Stimulated activated CD4-positive, alpha-beta T cell treated with anti-CD3 and anti-CD28 coated beads, Interleukin-1b, Interleukin-23, amount 100 ng/mL, for 48 hours (primary cell): ENCODE data around the gene NUP93.
A peak's percentile ranks its signal among the peaks of the same experiment; 100 is the strongest.
"Not testable (repeated sequence)": the region's sequence is repeated elsewhere in the genome, so short reads cannot be mapped to it uniquely, and the experiment has no call there.

Source experiments
- DNase-seq: peaks from one replicate; pipeline ENCODE4 v3.0.0-alpha.2; 2020

Gene NUP93

GRCh38 chr16:56710181-56710737 is 19.7 kb upstream of the NUP93 start:
- DNase-seq = no peak

- no peak for DNase-seq
These were observed 18.1 kb upstream of the NUP93 start for GRCh38 chr16:56711862-56712261.

- no peak for DNase-seq
These were observed 16.1 kb upstream of the NUP93 start for GRCh38 chr16:56713794-56714193.

- DNase-seq = no peak
These were observed 14.8 kb upstream of the NUP93 start for GRCh38 chr16:56715126-56715525.

- DNase-seq = no peak
These were observed 13.2 kb upstream of the NUP93 start for GRCh38 chr16:56716761-56717160.

- DNase-seq = not testable (repeated sequence)
These were observed 12.4 kb upstream of the NUP93 start for GRCh38 chr16:56717532-56717931.

- no peak for DNase-seq
These were observed 7.6 kb upstream of the NUP93 start for GRCh38 chr16:56722200-56722842.

GRCh38 chr16:56724191-56724590 is 5.7 kb upstream of the NUP93 start:
- DNase-seq = no peak

GRCh38 chr16:56726283-56726682 is 3.6 kb upstream of the NUP93 start:
- DNase-seq = no peak

GRCh38 chr16:56726926-56727325 is 3.0 kb upstream of the NUP93 start:
- DNase-seq = no peak

- no peak for DNase-seq
These were observed 1.9 kb upstream of the NUP93 start for GRCh38 chr16:56728027-56728426.

GRCh38 chr16:56728980-56729734 is 772 bp upstream of the NUP93 start:
- no peak for DNase-seq

- no peak for DNase-seq
These were observed 2.4 kb downstream of the NUP93 start for GRCh38 chr16:56732366-56732765.

- peak; percentile 42 for DNase-seq
These were observed 2.9 kb downstream of the NUP93 start for GRCh38 chr16:56732832-56733231.

- DNase-seq = no peak
These were observed 4.5 kb downstream of the NUP93 start for GRCh38 chr16:56734429-56734828.

GRCh38 chr16:56736476-56736875 is 6.5 kb downstream of the NUP93 start:
- DNase-seq = no peak

GRCh38 chr16:56737539-56737938 is 7.6 kb downstream of the NUP93 start:
- DNase-seq = no peak

GRCh38 chr16:56738221-56738620 is 8.3 kb downstream of the NUP93 start:
- no peak for DNase-seq

- not testable (repeated sequence) for DNase-seq
These were observed 9.4 kb downstream of the NUP93 start for GRCh38 chr16:56739378-56739777.

GRCh38 chr16:56741399-56741798 is 11.5 kb downstream of the NUP93 start:
- no peak for DNase-seq

- no peak for DNase-seq
These were observed 12.4 kb downstream of the NUP93 start for GRCh38 chr16:56742030-56742984.

GRCh38 chr16:56743840-56744239 is 13.9 kb downstream of the NUP93 start:
- DNase-seq = no peak

- no peak for DNase-seq
These were observed 15.2 kb downstream of the NUP93 start for GRCh38 chr16:56744996-56745640.
